ENCODE data around the gene TEX28.
A peak's percentile ranks its signal among the peaks of the same experiment; 100 is the strongest.
"Not testable (repeated sequence)": the region's sequence is repeated elsewhere in the genome, so short reads cannot be mapped to it uniquely, and the experiment has no call there.

The TEX28 gene

GRCh38 chrX:154294791-154295574 is at the start of gene TEX28:
TSS of gene TEX28 (minus strand) at chrX:154295124. CDS start at chrX:154292117, 3,007 bp downstream.
- DNase-seq: no peak

- not testable (repeated sequence) for DNase-seq
Measured at GRCh38 chrX:154343620-154344019, 48.7 kb upstream of the TEX28 start.

- not testable (repeated sequence) for DNase-seq
Measured at GRCh38 chrX:154343063-154343462, 48.1 kb upstream of the TEX28 start.

- not testable (repeated sequence) for DNase-seq
Measured at GRCh38 chrX:154341399-154342298, 46.7 kb upstream of the TEX28 start.

- peak; percentile 52 for DNase-seq
Measured at GRCh38 chrX:154334496-154334895, 39.6 kb upstream of the TEX28 start.

GRCh38 chrX:154333837-154334271 is 38.9 kb upstream of the TEX28 start:
- DNase-seq: peak; percentile 47

- DNase-seq: no peak
Measured at GRCh38 chrX:154333116-154333515, 38.2 kb upstream of the TEX28 start.

GRCh38 chrX:154332561-154332960 is 37.6 kb upstream of the TEX28 start:
- no peak for DNase-seq

GRCh38 chrX:154329294-154329693 is 34.4 kb upstream of the TEX28 start:
- DNase-seq: no peak

GRCh38 chrX:154328646-154329045 is 33.7 kb upstream of the TEX28 start:
- DNase-seq: no peak

- no peak for DNase-seq
Measured at GRCh38 chrX:154327038-154327820, 32.3 kb upstream of the TEX28 start.

GRCh38 chrX:154325541-154325940 is 30.6 kb upstream of the TEX28 start:
- no peak for DNase-seq

GRCh38 chrX:154323537-154323936 is 28.6 kb upstream of the TEX28 start:
- no peak for DNase-seq

- DNase-seq: no peak
Measured at GRCh38 chrX:154322890-154323289, 28.0 kb upstream of the TEX28 start.

- DNase-seq: no peak
Measured at GRCh38 chrX:154321594-154321993, 26.7 kb upstream of the TEX28 start.

- no peak for DNase-seq
Measured at GRCh38 chrX:154321152-154321551, 26.2 kb upstream of the TEX28 start.

- no peak for DNase-seq
Measured at GRCh38 chrX:154320406-154320805, 25.5 kb upstream of the TEX28 start.

GRCh38 chrX:154317391-154317995 is 22.6 kb upstream of the TEX28 start:
- peak; percentile 11 for DNase-seq

- no peak for DNase-seq
Measured at GRCh38 chrX:154315416-154315815, 20.5 kb upstream of the TEX28 start.

GRCh38 chrX:154313147-154313546 is 18.2 kb upstream of the TEX28 start:
- DNase-seq: peak; percentile 9

GRCh38 chrX:154312116-154312515 is 17.2 kb upstream of the TEX28 start:
- DNase-seq: no peak

Measured in inflammatory macrophage treated with lipopolysaccharide for 4 hours (primary cell).